A549 (cell line): ENCODE results near the gene PDSS2. TPM values are rescaled to one million over a fixed set of nuclear protein-coding genes. Genes with fewer than 3 reads are reported as not detected.
"Not testable (repeated sequence)": the region's sequence is repeated elsewhere in the genome, so short reads cannot be mapped to it uniquely, and the experiment has no call there.

Experiments
- ATAC-seq, 2 experiments: fragments of 200-7000 bp in 1 of 2; fragments of >200 bp in 1 of 2; cut with Nextera tagmentation in 1 of 2; cut with Tn5 transposase in 1 of 2; 3 replicates each; pipeline versions ENCODE4 v1.8.0 to v1.9.1; 2018 to 2020; ENCODE audit warnings: mild to moderate bottlenecking in 1 of 2, moderate library complexity in 1 of 2
- CTCF ChIA-PET: fragments of 300-600 bp; sonication (Branson Sonifier 250); formaldehyde crosslinking; extraction: SDS; loops from one replicate; lab custom pipeline; 2021; ENCODE audit warnings: antibody characterized with exemption, inconsistent platforms; lab: Yijun Ruan, JAX
- POLR2A ChIA-PET: fragments of 350-600 bp; formaldehyde crosslinking; extraction: SDS; loops from one replicate; lab custom pipeline; 2021; ENCODE audit warnings: antibody characterized with exemption, inconsistent platforms; lab: Yijun Ruan, JAX
- DNase-seq, 2 experiments: peaks; one replicate each; pipeline versions ENCODE4 v3.0.0 to v3.0.0-alpha.2; 2011 to 2016; ENCODE audit warnings: low read depth in 1 of 2, low spot score in 1 of 2
- FAIRE-seq: peaks from 2 replicates; lab custom pipeline; 2011; peaks lifted over from hg19 to GRCh38; lab: Jason Lieb, UNC
- H3K27ac ChIP-seq, 2 experiments: fragments of >200 bp; sonication (Bioruptor Twin); formaldehyde crosslinking; 3 replicates each; pipeline ENCODE4 v1.5.1; 2016 to 2017
- H3K4me1 ChIP-seq: fragments of >200 bp; sonication (Bioruptor Twin); formaldehyde crosslinking; 3 replicates; pipeline ENCODE4 v1.6.1; 2016
- H3K4me2 ChIP-seq: fragments of >200 bp; sonication (Bioruptor Twin); formaldehyde crosslinking; 3 replicates; pipeline ENCODE4 v1.6.1; 2016
- H3K4me3 ChIP-seq: fragments of >200 bp; sonication (Bioruptor Twin); formaldehyde crosslinking; 3 replicates; pipeline ENCODE4 v1.5.1; 2016
- H3K9me3 ChIP-seq: fragments of >200 bp; sonication (Bioruptor Twin); formaldehyde crosslinking; 3 replicates; pipeline ENCODE4 v1.6.1; 2016
- BHLHE40 ChIP-seq: IDR thresholded peaks from 2 replicates; pipeline ENCODE4 v1.6.1; 2012; ENCODE audit warnings: low read depth, low read length, inconsistent platforms
- CBX2 ChIP-seq: fragments of 200-600 bp; sonication (generic); IDR thresholded peaks from 2 replicates; pipeline ENCODE4 v1.6.1; 2016; ENCODE audit warnings: low read depth, mild to moderate bottlenecking, borderline replicate concordance
- CBX8 ChIP-seq: fragments of 200-600 bp; sonication (generic); IDR thresholded peaks from 2 replicates; pipeline ENCODE4 v1.6.1; 2016
- CHD2 ChIP-seq: fragments of 150-350 bp; IDR thresholded peaks from 2 replicates; pipeline ENCODE4 v1.6.1; 2014; ENCODE audit warnings: low read length; ENCODE audit not compliant: partially characterized antibody
- ELK1 ChIP-seq: fragments of 150-350 bp; IDR thresholded peaks from 2 replicates; pipeline ENCODE4 v1.6.1; 2014; ENCODE audit warnings: low read depth, mild to moderate bottlenecking, low read length
- ESRRA ChIP-seq: fragments of 150-350 bp; IDR thresholded peaks from 2 replicates; pipeline ENCODE4 v1.6.1; 2014; ENCODE audit warnings: mild to moderate bottlenecking, low read length, borderline replicate concordance
- FOSL2 ChIP-seq, 2 experiments: fragments of 450-650 bp in 1 of 2; fragments of >200 bp in 1 of 2; sonication (Bioruptor Twin) in 1 of 2; formaldehyde crosslinking; IDR thresholded peaks; 2 replicates each; pipeline versions ENCODE4 v1.5.0 to v1.6.1; 2016 to 2020; ENCODE audit warnings: mild to moderate bottlenecking in 1 of 2, moderate library complexity in 1 of 2
- HDAC2 ChIP-seq: fragments of 200-600 bp; sonication (generic); IDR thresholded peaks from 2 replicates; pipeline ENCODE4 v1.6.1; 2016
- HEYL ChIP-seq: fragments of 250-450 bp; sonication (Bioruptor Pico); IDR thresholded peaks from 2 replicates; pipeline ENCODE4 v1.8.0; 2021; ENCODE audit warnings: mild to moderate bottlenecking, moderate library complexity
- HOXA7 ChIP-seq: fragments of 250-450 bp; sonication (Bioruptor Pico); IDR thresholded peaks from 2 replicates; pipeline ENCODE4 v1.5.0; 2020; ENCODE audit warnings: mild to moderate bottlenecking, moderate library complexity
- JUNB ChIP-seq: fragments of >200 bp; sonication (Bioruptor Twin); formaldehyde crosslinking; IDR thresholded peaks from 2 replicates; pipeline ENCODE4 v1.6.1; 2016
- KDM1A ChIP-seq: fragments of 200-600 bp; sonication (generic); IDR thresholded peaks from 2 replicates; pipeline ENCODE4 v1.6.1; 2016; ENCODE audit warnings: low read depth, mild to moderate bottlenecking
- MYC ChIP-seq: IDR thresholded peaks from 2 replicates; pipeline ENCODE4 v1.6.1; 2012; ENCODE audit warnings: mild to moderate bottlenecking, inconsistent platforms, low read length, improper control_type of control experiment, borderline replicate concordance
- NFE2L2 ChIP-seq: fragments of 150-350 bp; conservative IDR thresholded peaks from 2 replicates; pipeline ENCODE4 v1.6.1; 2014; ENCODE audit warnings: low read length
- NR3C1 ChIP-seq: fragments of >200 bp; sonication (Bioruptor Twin); formaldehyde crosslinking; IDR thresholded peaks from 3 replicates; pipeline ENCODE4 v1.6.1; 2017
- PHF8 ChIP-seq: fragments of 200-600 bp; sonication (generic); IDR thresholded peaks from 2 replicates; pipeline ENCODE4 v1.6.1; 2016; ENCODE audit warnings: low read depth, mild to moderate bottlenecking, antibody characterized with exemption, moderate library complexity, borderline replicate concordance
- POLR2AphosphoS2 ChIP-seq: conservative IDR thresholded peaks from 2 replicates; pipeline ENCODE4 v1.6.1; 2012; ENCODE audit warnings: low read length, improper control_type of control experiment, inconsistent platforms
- REST ChIP-seq: fragments of 200-600 bp; sonication (generic); IDR thresholded peaks from 2 replicates; pipeline ENCODE4 v1.6.1; 2016; ENCODE audit warnings: antibody characterized with exemption, mild to moderate bottlenecking, moderate library complexity
- RFX5 ChIP-seq: fragments of 450-650 bp; IDR thresholded peaks from 2 replicates; pipeline ENCODE4 v1.7.1; 2014; ENCODE audit warnings: antibody characterized with exemption, mild to moderate bottlenecking, moderate library complexity
- RNF2 ChIP-seq: fragments of 200-600 bp; sonication (generic); IDR thresholded peaks from 2 replicates; pipeline ENCODE4 v1.6.1; 2016; ENCODE audit warnings: low read depth, mild to moderate bottlenecking, antibody characterized with exemption, moderate library complexity, borderline replicate concordance
- SMC3 ChIP-seq: fragments of >200 bp; sonication (Bioruptor Twin); formaldehyde crosslinking; IDR thresholded peaks from 3 replicates; pipeline ENCODE4 v1.6.1; 2018; ENCODE audit warnings: inconsistent platforms
- TFCP2L1 ChIP-seq: fragments of 250-450 bp; sonication (Bioruptor Pico); IDR thresholded peaks from 2 replicates; pipeline ENCODE4 v1.5.0; 2021; ENCODE audit warnings: mild to moderate bottlenecking
- TP53 ChIP-seq: fragments of 250-450 bp; sonication (Bioruptor Pico); IDR thresholded peaks from 2 replicates; pipeline ENCODE4 v1.5.0; 2021; ENCODE audit warnings: mild to moderate bottlenecking, moderate library complexity
- ZFP36 ChIP-seq: fragments of 450-650 bp; IDR thresholded peaks from 2 replicates; pipeline ENCODE4 v1.6.1; 2014; ENCODE audit warnings: borderline replicate concordance; ENCODE audit not compliant: partially characterized antibody
- ZNF302 ChIP-seq: fragments of 250-450 bp; sonication (Bioruptor Pico); IDR thresholded peaks from 2 replicates; pipeline ENCODE4 v1.9.0; 2021; ENCODE audit warnings: inconsistent platforms, mild to moderate bottlenecking, moderate library complexity
- ZSCAN20 ChIP-seq: fragments of 250-450 bp; sonication (Bioruptor Pico); IDR thresholded peaks from 2 replicates; pipeline ENCODE4 v1.8.0; 2022; ENCODE audit warnings: mild to moderate bottlenecking, moderate library complexity
- WGBS: methylation state at CpG from one replicate; pipeline ENCODE4 v1.1.6; 2017; ENCODE audit errors: missing lambda C conversion rate; 5-methylcytosine and 5-hydroxymethylcytosine counted together
- polyA plus RNA-seq, 4 experiments: library from polyadenylated mRNA; depleted of rRNA in 3 of 4; stranded (reverse); fragments of >200 nt; fragmentation: RNase III in 1 of 4; extraction: RNeasy Plus Mini Kit Qiagen cat#74134 plus additional on column Dnase treatment in 1 of 4; gene quantifications; 2 replicates in 3 of 4; 3 replicates in 1 of 4; pipeline ENCODE4 v1.2.3, GENCODE V29; 2011 to 2017
- TF ChIP-seq, protein P1 (sequence below): IDR thresholded peaks from 2 replicates; pipeline ENCODE4 v1.6.1; 2012; ENCODE audit warnings: low read depth, borderline replicate concordance
- TF ChIP-seq, protein P2 (sequence below): fragments of >200 bp; sonication (Bioruptor Twin); formaldehyde crosslinking; IDR thresholded peaks from 3 replicates; pipeline ENCODE4 v1.5.1; 2016

PDSS2 gene
- polyA plus RNA-seq, 2 of the 4 experiments (the other 2 are of a cell fraction) = 7.2 to 17.3 TPM

- no peak for TF ChIP-seq HDAC2
- TF ChIP-seq, all 56 proteins: peak for 0
These were observed 149.0 kb downstream of the PDSS2 start (continued) for GRCh38 chr6:107310362-107310761.

- H3K9me3 ChIP-seq = no peaks in the 10 kb centered on the region
- 80% methylated on average over 3 of the region's 3 CpGs for WGBS
- DNase-seq = no peak
- no peak overlapping the region for H3K4me2 ChIP-seq
- no peaks in the 10 kb centered on the region for H3K4me1 ChIP-seq
- no peak overlapping the region for H3K4me3 ChIP-seq
- H3K27ac ChIP-seq = no peak overlapping the region
- FAIRE-seq = no peak
- ChIA-PET CTCF (no interaction called here), POLR2A (no interaction called here)
- TF ChIP-seq BHLHE40 (no peak), PHF8 (no peak), HEYL (CRISPR knock-in tag) (no peak), KDM1A (no peak), TP53 (CRISPR knock-in tag) (no peak), HOXA7 (CRISPR knock-in tag) (no peak), CHD2 (no peak), ELK1 (no peak), NFE2L2 (no peak), TFCP2L1 (no peak), CBX2 (no peak), CBX8 (no peak), RNF2 (no peak), ESRRA (no peak), ZSCAN20 (CRISPR knock-in tag) (no peak), FOSL2 (IDR thresholded peaks at IDR 0.05) (no peak), FOSL2 (CRISPR knock-in tag; IDR thresholded peaks at IDR 0.05) (no peak)
- ATAC-seq = no peak
These were observed 150.7 kb downstream of the PDSS2 start for GRCh38 chr6:107308677-107309076.

- 97% methylated on average over 3 of the region's 3 CpGs for WGBS
- DNase-seq, CTCF ChIA-PET, POLR2A ChIA-PET, ATAC-seq, H3K4me1 ChIP-seq, H3K4me2 ChIP-seq, H3K4me3 ChIP-seq, H3K9me3 ChIP-seq, FAIRE-seq, H3K27ac ChIP-seq: not testable (repeated sequence)
These were observed 153.4 kb downstream of the PDSS2 start for GRCh38 chr6:107305994-107306393.

GRCh38 chr6:107305391-107305790 is 154.0 kb downstream of the PDSS2 start:
- FAIRE-seq (no peak), ATAC-seq (no peak), DNase-seq (no peak)
- H3K4me2 ChIP-seq = no peak overlapping the region
- no peaks in the 10 kb centered on the region for H3K9me3 ChIP-seq
- H3K4me1 ChIP-seq = no peaks in the 10 kb centered on the region
- no peak overlapping the region for H3K27ac ChIP-seq
- ChIA-PET POLR2A (no interaction called here), CTCF (no interaction called here)
- WGBS = 95% methylated on average over 2 of the region's 2 CpGs
- H3K4me3 ChIP-seq = no peak overlapping the region
- TF ChIP-seq MYC (no peak), ZFP36 (no peak), JUNB (no peak), SMC3 (no peak), RFX5 (no peak), REST (no peak), NR3C1 (no peak), POLR2AphosphoS2 (no peak), ESRRA (no peak), ZNF302 (CRISPR knock-in tag) (no peak)
- TF ChIP-seq, protein P1, sequence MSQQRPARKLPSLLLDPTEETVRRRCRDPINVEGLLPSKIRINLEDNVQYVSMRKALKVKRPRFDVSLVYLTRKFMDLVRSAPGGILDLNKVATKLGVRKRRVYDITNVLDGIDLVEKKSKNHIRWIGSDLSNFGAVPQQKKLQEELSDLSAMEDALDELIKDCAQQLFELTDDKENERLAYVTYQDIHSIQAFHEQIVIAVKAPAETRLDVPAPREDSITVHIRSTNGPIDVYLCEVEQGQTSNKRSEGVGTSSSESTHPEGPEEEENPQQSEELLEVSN = no peak
- TF ChIP-seq, protein P2, sequence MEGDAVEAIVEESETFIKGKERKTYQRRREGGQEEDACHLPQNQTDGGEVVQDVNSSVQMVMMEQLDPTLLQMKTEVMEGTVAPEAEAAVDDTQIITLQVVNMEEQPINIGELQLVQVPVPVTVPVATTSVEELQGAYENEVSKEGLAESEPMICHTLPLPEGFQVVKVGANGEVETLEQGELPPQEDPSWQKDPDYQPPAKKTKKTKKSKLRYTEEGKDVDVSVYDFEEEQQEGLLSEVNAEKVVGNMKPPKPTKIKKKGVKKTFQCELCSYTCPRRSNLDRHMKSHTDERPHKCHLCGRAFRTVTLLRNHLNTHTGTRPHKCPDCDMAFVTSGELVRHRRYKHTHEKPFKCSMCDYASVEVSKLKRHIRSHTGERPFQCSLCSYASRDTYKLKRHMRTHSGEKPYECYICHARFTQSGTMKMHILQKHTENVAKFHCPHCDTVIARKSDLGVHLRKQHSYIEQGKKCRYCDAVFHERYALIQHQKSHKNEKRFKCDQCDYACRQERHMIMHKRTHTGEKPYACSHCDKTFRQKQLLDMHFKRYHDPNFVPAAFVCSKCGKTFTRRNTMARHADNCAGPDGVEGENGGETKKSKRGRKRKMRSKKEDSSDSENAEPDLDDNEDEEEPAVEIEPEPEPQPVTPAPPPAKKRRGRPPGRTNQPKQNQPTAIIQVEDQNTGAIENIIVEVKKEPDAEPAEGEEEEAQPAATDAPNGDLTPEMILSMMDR = no peak
